Cardiac muscle cell (in vitro differentiated cells and primary cell): ENCODE measurements around the gene PPA2. TPM values are rescaled to one million over a fixed set of nuclear protein-coding genes. Genes with fewer than 3 reads are reported as not detected.

Source experiments
- DNase-seq, 2 donors: peaks; one replicate each; pipeline versions ENCODE4 v3.0.0 to v3.0.0-alpha.2; 2010 to 2017; ENCODE audit warnings: low read depth in 1 of 2, low spot score in 1 of 2
- H3K27ac ChIP-seq: fragments of 200-600 bp; sonication (generic); 2 replicates; pipeline ENCODE4 v1.5.1; 2016
- H3K27me3 ChIP-seq: fragments of 200-600 bp; sonication (generic); 2 replicates; pipeline ENCODE4 v1.6.0; 2016; ENCODE audit warnings: control low read depth
- H3K36me3 ChIP-seq: fragments of 200-600 bp; sonication (generic); 2 replicates; pipeline ENCODE4 v1.5.1; 2016; ENCODE audit warnings: control low read depth
- H3K4me1 ChIP-seq: fragments of 200-600 bp; sonication (generic); 2 replicates; pipeline ENCODE4 v1.8.1; 2017; ENCODE audit warnings: low read depth, mild to moderate bottlenecking, mixed run types
- H3K4me3 ChIP-seq: fragments of 200-600 bp; sonication (generic); 2 replicates; pipeline ENCODE4 v1.5.1; 2016; ENCODE audit warnings: mild to moderate bottlenecking
- H3K9me3 ChIP-seq: fragments of 200-600 bp; sonication (generic); 2 replicates; pipeline ENCODE4 v1.5.1; 2017; ENCODE audit warnings: low read depth, mild to moderate bottlenecking, control low read depth
- polyA plus RNA-seq: library from polyadenylated mRNA; unstranded; fragments of >200 nt; fragmentation: Nextera tagmentation; extraction: Ambion mirVana; gene quantifications from 2 replicates; pipeline ENCODE4 v1.2.1, GENCODE V29; 2016
- total RNA-seq: library from RNA; depleted of rRNA; stranded (reverse); fragments of >200 nt; gene quantifications from 2 replicates; pipeline ENCODE4 v1.2.3, GENCODE V29; 2016
- TF ChIP-seq, protein P1 (sequence below): IDR thresholded peaks from 2 replicates; pipeline ENCODE4 v1.5.1; 2012; ENCODE audit warnings: low read depth, mild to moderate bottlenecking, low read length

Gene PPA2
- total and polyA plus RNA-seq, 2 experiments from 2014 or later = 97.6 to 130 TPM

DNA sequence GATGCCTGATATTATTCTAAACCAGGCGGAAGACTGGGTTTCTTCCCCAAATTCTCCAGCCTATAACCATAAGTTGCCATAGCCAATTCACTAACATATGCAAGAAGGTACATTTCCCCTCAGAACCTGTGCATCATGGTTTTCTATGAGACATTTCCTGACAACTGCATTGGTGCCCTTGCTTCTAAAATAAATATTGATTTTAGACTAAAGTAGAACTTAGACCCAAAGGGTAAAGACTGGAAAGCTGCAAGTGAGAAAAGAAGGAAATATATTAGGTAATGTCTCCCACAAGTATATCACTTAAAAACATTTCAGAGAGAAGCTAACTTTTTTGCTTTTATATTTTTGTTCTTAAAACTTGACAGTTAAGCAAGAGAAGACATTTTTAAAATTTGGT, 125.1 kb downstream of the PPA2 start:
- Histone ChIP-seq H3K4me3 (no peak overlapping the region), H3K27ac (no peak overlapping the region), H3K9me3 (no peaks in the 10 kb centered on the region), H3K27me3 (no peaks in the 10 kb centered on the region), H3K4me1 (peaks cover 5% of the 10 kb centered on the region), H3K36me3 (no peaks in the 10 kb centered on the region)
- TF ChIP-seq, protein P1, sequence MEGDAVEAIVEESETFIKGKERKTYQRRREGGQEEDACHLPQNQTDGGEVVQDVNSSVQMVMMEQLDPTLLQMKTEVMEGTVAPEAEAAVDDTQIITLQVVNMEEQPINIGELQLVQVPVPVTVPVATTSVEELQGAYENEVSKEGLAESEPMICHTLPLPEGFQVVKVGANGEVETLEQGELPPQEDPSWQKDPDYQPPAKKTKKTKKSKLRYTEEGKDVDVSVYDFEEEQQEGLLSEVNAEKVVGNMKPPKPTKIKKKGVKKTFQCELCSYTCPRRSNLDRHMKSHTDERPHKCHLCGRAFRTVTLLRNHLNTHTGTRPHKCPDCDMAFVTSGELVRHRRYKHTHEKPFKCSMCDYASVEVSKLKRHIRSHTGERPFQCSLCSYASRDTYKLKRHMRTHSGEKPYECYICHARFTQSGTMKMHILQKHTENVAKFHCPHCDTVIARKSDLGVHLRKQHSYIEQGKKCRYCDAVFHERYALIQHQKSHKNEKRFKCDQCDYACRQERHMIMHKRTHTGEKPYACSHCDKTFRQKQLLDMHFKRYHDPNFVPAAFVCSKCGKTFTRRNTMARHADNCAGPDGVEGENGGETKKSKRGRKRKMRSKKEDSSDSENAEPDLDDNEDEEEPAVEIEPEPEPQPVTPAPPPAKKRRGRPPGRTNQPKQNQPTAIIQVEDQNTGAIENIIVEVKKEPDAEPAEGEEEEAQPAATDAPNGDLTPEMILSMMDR = no peak
- DNase-seq = no peak

DNA sequence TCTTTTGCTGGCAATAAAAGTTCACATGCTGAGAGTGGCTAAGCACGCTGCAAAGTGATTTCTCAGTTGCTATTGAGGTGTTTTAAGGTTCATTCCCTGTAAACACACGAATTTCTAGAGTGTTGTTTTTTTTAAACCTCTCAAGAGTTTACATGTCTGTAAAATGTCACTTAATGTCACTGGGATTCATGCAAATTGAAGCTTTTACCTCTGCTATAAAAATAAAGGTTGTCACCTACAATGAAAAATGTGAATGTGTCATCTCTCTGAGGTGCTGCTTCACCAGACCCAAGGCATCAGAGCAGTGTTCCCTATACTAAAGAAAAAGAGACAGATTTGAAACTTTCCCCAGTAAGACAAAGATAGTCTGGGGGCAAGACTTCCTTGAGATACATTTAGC, 127.0 kb downstream of the PPA2 start:
- no peak for DNase-seq
- H3K36me3 ChIP-seq = no peaks in the 10 kb centered on the region
- TF ChIP-seq, protein P1 = no peak
- peaks cover 5% of the 10 kb centered on the region for H3K4me1 ChIP-seq
- no peak overlapping the region for H3K27ac ChIP-seq
- H3K4me3 ChIP-seq = no peak overlapping the region
- H3K27me3 ChIP-seq = no peaks in the 10 kb centered on the region
- H3K9me3 ChIP-seq = no peaks in the 10 kb centered on the region

DNA sequence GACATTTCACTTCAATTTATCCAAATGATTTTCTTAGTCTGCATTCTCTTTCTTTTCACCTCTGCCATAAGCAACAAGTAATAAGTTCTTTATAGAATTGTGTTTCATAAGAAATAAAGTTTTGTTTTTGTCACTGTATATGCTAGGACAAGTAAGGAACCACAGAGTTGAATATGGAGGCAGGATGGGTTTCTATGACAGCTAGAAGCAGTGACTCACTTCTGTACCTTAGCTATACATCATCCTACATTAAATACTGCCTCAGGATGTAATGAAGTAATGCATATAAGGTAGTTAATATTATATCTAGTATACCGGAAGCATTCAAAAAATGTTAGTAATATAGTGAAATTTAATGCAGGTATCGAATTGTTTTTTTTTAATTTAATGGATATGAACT, 128.0 kb downstream of the PPA2 start:
- TF ChIP-seq, protein P1 = no peak
- no peak overlapping the region for H3K27ac ChIP-seq
- H3K4me1 ChIP-seq = peaks cover 5% of the 10 kb centered on the region
- H3K27me3 ChIP-seq = no peaks in the 10 kb centered on the region
- no peaks in the 10 kb centered on the region for H3K9me3 ChIP-seq
- no peak for DNase-seq
- H3K36me3 ChIP-seq = no peaks in the 10 kb centered on the region
- H3K4me3 ChIP-seq = no peak overlapping the region

DNA sequence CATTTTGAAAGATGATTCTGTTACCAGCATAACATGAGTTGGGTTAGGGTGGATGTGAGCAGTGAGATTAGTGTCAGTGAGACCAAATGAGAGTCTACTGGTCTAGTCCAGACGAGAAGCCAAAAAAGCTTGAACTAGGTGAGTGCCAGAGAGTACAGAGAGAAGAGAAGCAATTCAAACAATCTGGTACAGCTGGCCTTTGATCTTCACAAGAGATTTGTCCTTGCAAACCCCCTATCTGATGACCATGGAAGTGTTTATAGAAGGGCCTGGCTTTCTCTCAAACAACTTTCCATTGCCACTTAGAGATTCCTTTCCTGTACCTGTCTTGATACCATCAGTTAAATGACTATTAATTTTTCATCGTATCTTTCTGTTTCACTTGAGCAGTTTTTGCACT, 128.5 kb downstream of the PPA2 start:
- H3K4me1 ChIP-seq = peaks cover 5% of the 10 kb centered on the region
- H3K27me3 ChIP-seq = no peaks in the 10 kb centered on the region
- no peaks in the 10 kb centered on the region for H3K9me3 ChIP-seq
- H3K36me3 ChIP-seq = no peaks in the 10 kb centered on the region
- no peak for DNase-seq
- TF ChIP-seq, protein P1 = no peak
- H3K27ac ChIP-seq = no peak overlapping the region
- no peak overlapping the region for H3K4me3 ChIP-seq

DNA sequence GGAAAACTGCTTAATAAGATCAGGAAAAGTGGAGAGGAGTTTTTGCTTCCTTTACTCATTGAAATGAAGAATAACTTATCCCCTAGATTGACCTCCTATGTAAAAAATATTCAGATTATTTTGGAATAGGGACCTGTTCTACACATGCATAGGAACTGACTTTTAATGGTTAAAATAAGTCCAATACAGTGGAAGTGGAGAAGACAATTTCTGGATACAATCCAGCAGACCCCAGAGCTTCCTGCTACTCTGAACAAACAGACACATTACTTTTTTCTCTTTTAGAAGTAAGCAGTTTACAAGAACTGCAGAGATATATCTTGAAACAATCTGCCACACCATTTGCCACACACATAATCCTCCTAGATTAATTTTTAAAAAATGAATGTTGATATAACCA, 129.7 kb downstream of the PPA2 start:
- Histone ChIP-seq H3K36me3 (no peaks in the 10 kb centered on the region), H3K27me3 (no peaks in the 10 kb centered on the region), H3K4me3 (no peak overlapping the region), H3K27ac (no peak overlapping the region), H3K9me3 (no peaks in the 10 kb centered on the region), H3K4me1 (peaks cover 5% of the 10 kb centered on the region)
- TF ChIP-seq, protein P1 = no peak
- DNase-seq = no peak
